ACHN (cell line): ENCODE data around the gene GRM1.

Experiments used
- DNase-seq: peaks from one replicate; pipeline ENCODE4 v3.0.0-alpha.2; 2015
- in situ Hi-C: cut with HindIII; loops from 2 replicates; pipeline ENCODE4 v1.10.0; 2017; ENCODE audit warnings: low sequenced_read_pairs, low pct_ligation_motif_present, low pct_unique_long_range_greater_than_20kb

GRM1 gene

GRCh38 chr6:146470091-146470770 is 441.4 kb downstream of the GRM1 start:
- no peak for DNase-seq
- in situ Hi-C loops, result no loop called here

- in situ Hi-C loops, result no loop called here
- no peak for DNase-seq
Measured at GRCh38 chr6:146472918-146473317, 444.1 kb downstream of the GRM1 start.

DNA sequence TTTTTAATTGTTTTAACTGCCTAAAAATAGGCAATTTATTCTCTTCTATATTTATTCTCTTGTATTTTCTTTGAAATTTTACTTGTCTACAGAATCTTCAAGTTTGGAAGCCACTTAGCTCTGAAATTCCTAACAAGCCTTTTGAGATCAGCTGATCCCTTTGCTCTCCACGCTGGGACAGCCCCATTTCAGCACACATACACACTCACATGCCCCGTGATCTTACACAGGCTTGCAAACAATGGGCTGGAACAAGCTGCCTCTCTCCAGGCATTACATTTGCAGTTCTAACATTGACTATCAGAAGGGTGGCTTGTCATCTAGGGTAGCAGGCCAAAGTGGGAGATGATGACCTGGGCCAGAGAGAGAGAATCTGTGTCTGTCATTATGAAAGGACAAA is 452.7 kb downstream of the GRM1 start:
- in situ Hi-C loops, result no loop called here
- no peak for DNase-seq

DNA sequence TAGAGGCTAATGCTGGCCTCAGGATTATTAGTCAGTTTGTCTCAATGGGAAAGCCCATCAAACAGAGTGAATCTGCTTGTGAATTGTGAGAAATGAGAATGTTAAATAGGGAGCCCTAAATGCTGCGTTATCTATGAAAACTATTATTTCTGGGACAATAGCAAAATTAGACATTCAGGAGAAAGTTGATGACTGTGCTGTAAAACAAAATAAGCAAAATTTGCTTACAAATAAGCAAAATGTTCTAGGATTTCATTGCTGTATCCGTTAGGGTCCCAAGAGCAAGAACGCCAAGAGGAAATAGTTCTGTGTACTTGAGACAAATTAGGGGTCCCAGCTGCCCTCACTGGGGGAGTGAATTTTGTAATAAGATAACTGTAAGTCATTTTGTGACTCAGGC is 455.5 kb downstream of the GRM1 start:
- no peak for DNase-seq
- in situ Hi-C loops, result no loop called here
